GM12875 (cell line): Measurements from ENCODE around the gene HOXD8.
A peak's percentile ranks its signal among the peaks of the same experiment; 100 is the strongest.

ENCODE experiments used
- H3K4me3 ChIP-seq: one replicate; pipeline ENCODE4 v1.5.1; 2011; ENCODE audit warnings: low read depth, low read length, control low read depth
- TF ChIP-seq, protein P1 (sequence below): IDR thresholded peaks from 2 replicates; pipeline ENCODE4 v1.5.1; 2011; ENCODE audit warnings: low read depth, mild to moderate bottlenecking, control low read depth, inconsistent platforms, low read length, moderate library complexity, borderline replicate concordance; ENCODE audit not compliant: insufficient read depth

HOXD8 gene

DNA sequence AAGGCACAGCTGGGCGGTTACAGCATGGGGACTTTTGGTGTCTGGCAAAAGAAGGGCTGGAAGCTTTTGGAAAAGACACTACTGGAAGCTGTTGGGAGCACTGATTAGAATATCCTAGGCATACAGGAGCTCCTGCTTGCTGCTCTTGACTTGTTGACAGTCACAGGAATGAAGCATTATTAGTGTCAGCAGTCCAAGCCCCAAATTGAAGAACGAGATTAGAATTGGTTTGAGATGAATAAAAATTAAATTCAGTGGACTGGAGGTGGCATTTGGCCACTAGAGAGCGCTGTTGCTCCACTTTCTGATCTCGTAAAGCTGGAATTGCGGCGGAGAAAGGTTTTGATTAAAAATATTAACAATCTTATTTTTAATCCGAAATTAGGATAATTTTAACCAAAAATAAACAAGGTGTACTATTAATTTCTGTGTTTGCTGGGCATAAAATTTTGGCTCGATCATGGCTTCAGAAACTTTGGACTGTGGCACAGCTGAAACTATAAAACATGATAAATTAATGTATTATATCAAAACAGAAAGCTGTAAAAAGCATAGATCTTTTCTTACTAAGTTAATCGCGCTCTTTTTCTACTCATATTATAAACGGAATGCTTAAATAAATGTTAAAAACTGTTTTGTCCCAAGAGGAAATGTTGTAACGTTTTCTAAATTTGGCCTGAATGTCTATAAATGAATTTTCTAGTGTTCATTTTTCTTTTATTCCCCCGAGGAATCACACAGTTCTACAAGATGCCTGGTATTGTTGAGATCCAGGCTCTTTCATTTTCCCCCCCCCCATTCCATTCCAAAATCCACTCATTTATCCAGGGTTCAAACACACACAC lies 2.4 kb upstream of the HOXD8 start:
- TF ChIP-seq, protein P1, sequence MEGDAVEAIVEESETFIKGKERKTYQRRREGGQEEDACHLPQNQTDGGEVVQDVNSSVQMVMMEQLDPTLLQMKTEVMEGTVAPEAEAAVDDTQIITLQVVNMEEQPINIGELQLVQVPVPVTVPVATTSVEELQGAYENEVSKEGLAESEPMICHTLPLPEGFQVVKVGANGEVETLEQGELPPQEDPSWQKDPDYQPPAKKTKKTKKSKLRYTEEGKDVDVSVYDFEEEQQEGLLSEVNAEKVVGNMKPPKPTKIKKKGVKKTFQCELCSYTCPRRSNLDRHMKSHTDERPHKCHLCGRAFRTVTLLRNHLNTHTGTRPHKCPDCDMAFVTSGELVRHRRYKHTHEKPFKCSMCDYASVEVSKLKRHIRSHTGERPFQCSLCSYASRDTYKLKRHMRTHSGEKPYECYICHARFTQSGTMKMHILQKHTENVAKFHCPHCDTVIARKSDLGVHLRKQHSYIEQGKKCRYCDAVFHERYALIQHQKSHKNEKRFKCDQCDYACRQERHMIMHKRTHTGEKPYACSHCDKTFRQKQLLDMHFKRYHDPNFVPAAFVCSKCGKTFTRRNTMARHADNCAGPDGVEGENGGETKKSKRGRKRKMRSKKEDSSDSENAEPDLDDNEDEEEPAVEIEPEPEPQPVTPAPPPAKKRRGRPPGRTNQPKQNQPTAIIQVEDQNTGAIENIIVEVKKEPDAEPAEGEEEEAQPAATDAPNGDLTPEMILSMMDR = peak; percentile 59; the same call in 1 of the 2 replicates
- no peak overlapping the region for H3K4me3 ChIP-seq

- H3K4me3 ChIP-seq = no peak overlapping the region
- TF ChIP-seq, protein P1 = no peak
Observed at GRCh38 chr2:176127774-176128072, 1.8 kb upstream of the HOXD8 start.

DNA sequence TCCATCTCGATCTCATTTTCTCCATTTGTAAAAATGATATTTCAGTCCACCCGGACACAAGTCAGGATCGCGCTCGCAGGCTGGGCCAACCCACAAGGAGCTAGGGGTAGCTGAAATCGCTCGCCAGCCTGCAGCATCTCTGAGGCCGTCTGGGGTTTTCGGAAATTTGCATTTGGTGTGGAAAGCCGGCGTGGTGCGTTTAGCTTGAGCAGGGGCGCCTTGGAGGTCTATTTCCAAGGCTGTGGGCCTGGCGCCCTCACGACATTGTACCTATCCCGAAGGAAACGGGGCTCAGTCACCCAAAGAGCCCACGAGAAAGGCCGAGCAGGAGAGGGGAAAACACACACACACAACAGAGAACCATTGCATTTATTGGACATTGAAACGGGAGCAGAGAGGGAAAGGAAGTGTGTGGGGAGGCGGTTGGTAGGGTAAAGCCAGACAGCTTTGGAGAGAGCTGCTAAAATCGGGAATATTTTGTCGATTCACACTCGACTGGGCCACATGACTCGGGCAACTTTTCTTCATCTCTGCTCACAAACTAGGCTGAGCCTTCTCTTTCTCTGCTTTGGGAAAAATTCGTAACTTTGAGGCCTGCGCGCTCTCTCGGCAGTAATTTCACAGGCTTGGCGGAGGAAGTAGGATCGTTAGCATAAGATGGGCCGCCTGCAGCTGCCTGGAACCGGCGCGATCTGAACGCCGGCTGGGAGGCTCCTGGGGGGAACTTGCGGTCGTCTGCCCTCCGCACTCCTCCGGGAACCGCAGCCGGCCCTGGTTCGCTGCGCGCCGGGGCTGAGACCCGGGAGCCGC lies 1.1 kb upstream of the HOXD8 start:
- TF ChIP-seq, protein P1 = no peak
- H3K4me3 ChIP-seq = no peak overlapping the region

DNA sequence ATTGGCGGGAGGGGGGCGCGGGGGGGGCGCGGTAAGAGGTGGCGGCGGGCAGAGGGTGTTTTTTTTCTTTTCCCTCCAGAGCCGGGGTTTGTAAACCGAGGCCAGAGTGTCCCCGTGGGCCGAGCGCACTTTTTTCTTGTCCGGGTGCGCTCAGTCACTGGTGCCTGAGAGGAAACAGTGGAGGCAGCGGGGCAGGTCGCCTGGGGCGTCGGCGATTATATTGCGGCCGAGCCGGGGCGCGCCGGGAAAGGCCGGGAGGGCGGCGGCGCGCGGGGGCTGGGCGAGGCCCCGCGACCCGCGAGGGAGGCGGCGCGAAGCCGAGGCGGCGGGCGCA lies 275 bp downstream of the HOXD8 start:
- TF ChIP-seq, protein P1 = no peak
- H3K4me3 ChIP-seq = no peak overlapping the region

DNA sequence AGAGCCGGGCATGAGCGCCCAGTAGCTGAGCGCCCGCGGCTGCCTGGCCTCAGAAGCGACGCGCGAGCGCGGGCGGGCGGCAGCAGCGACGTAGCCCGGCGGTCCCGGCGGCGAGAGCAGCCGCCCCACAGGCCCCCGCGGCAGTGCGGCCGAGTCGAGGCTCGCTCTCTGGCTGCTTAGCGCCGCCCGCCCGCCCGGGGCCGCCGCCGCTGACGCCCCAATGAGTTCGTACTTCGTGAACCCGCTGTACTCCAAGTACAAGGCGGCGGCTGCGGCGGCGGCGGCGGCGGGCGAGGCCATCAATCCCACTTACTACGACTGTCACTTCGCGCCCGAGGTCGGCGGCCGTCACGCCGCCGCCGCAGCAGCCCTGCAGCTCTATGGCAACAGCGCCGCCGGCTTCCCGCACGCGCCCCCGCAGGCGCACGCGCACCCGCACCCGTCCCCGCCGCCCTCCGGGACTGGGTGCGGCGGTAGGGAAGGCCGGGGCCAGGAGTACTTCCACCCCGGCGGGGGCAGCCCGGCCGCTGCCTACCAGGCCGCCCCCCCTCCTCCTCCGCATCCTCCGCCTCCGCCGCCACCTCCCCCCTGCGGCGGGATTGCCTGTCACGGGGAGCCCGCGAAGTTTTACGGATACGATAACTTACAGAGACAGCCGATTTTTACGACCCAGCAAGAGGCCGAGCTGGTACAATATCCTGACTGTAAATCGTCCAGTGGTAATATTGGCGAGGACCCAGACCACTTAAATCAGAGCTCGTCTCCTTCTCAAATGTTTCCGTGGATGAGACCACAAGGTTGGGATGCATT lies 847 bp downstream of the HOXD8 start:
- TF ChIP-seq, protein P1 = no peak
- H3K4me3 ChIP-seq = no peak overlapping the region

DNA sequence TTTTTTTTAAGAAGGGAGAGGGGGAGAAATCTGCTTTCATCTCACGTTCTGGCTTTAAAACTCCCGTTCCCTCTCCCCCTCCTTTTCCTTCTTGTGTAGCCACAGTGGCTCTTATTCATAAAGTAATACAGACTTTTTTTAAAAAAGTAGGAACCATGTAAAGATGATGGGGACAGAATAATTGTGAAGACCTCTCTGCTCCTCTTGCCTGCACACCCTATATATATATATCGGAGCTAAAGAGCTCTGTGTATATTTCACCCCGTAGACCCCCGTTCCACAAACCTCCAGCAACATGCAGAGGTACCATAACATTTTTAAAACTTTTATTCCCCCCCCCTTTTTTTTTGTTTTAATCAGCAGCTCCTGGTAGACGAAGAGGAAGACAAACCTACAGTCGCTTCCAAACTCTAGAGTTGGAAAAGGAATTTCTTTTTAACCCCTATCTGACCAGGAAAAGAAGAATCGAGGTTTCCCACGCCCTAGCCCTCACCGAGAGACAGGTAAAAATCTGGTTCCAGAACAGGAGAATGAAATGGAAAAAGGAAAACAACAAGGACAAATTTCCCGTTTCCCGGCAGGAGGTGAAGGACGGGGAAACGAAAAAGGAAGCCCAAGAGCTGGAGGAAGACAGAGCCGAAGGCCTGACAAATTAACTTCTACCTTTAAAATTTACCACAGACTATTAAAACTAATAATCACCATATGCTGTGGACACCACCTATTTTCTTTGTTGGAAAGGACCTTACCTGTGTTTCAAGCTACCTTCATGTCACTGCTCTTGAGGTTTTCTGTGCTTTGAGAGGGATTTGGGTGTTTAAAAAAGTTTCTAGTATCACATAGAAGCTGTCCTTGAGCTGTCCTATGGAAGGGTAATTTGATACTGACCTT lies 1.7 kb downstream of the HOXD8 start:
- H3K4me3 ChIP-seq = no peak overlapping the region
- TF ChIP-seq, protein P1 = no peak
